HepG2 (cell line): Measurements from ENCODE around the gene CDC42EP5.

Experiments
- CTCF ChIP-seq: sonication (generic); formaldehyde crosslinking; IDR thresholded peaks from 2 replicates; pipeline ENCODE4 v1.5.0; 2020; ENCODE audit warnings: mild to moderate bottlenecking, missing genetic modification reagents, moderate library complexity
- MXI1 ChIP-seq: IDR thresholded peaks from 3 replicates; pipeline ENCODE4 v1.6.1; 2012; ENCODE audit warnings: low read depth, low read length, inconsistent platforms, borderline replicate concordance
- PHF8 ChIP-seq: sonication (generic); formaldehyde crosslinking; IDR thresholded peaks from 2 replicates; pipeline ENCODE4 v1.5.0; 2020; ENCODE audit warnings: missing genetic modification reagents
- ZBTB7B ChIP-seq: sonication (generic); formaldehyde crosslinking; IDR thresholded peaks from 2 replicates; pipeline ENCODE4 v1.4.0; 2020; ENCODE audit warnings: missing genetic modification reagents
- ZNF335 ChIP-seq: sonication (generic); formaldehyde crosslinking; IDR thresholded peaks from 2 replicates; pipeline ENCODE4 v1.4.0; 2020; ENCODE audit warnings: missing genetic modification reagents

DNA sequence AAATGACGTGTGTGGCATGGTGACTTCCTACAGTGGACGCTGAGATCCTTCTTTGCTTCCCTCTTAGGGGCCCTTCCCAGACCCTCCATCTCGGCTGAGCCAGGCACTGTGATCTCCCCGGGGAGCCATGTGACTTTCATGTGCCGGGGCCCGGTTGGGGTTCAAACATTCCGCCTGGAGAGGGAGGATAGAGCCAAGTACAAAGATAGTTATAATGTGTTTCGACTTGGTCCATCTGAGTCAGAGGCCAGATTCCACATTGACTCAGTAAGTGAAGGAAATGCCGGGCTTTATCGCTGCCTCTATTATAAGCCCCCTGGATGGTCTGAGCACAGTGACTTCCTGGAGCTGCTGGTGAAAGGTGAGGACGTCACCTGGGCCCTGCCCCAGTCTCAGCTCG is 34.7 kb upstream of the CDC42EP5 start:
- TF ChIP-seq CTCF (CRISPR knock-in tag) (no peak), PHF8 (no peak), ZBTB7B (CRISPR knock-in tag) (no peak), MXI1 (no peak), ZNF335 (CRISPR knock-in tag) (no peak)
